Progenitor cell of endocrine pancreas (in vitro differentiated cells): Measurements from ENCODE around the gene NCKAP5. TPM values are rescaled to one million over a fixed set of nuclear protein-coding genes. Genes with fewer than 3 reads are reported as not detected.

Experiments
- DNase-seq: peaks from one replicate; pipeline ENCODE4 v3.0.0; 2021; ENCODE audit warnings: low spot score; ENCODE audit not compliant: unreplicated experiment
- H3K27ac Mint-ChIP-seq: 2 replicates; pipeline ENCODE4 v1.8.0; 2021; ENCODE audit warnings: mild to moderate bottlenecking, moderate library complexity, mixed read lengths
- H3K27me3 Mint-ChIP-seq: 2 replicates; pipeline ENCODE4 v1.8.0; 2021; ENCODE audit warnings: mixed read lengths
- H3K36me3 Mint-ChIP-seq: 2 replicates; pipeline ENCODE4 v1.8.0; 2022; ENCODE audit warnings: mixed read lengths; ENCODE audit not compliant: insufficient read depth
- H3K4me1 Mint-ChIP-seq: 2 replicates; pipeline ENCODE4 v1.8.0; 2021; ENCODE audit warnings: low read depth, mixed read lengths
- H3K4me3 Mint-ChIP-seq: 2 replicates; pipeline ENCODE4 v1.8.0; 2021; ENCODE audit warnings: low read depth, mild to moderate bottlenecking, moderate library complexity, mixed read lengths
- H3K9me3 Mint-ChIP-seq: 2 replicates; pipeline ENCODE4 v1.8.0; 2021; ENCODE audit warnings: low read depth, mixed read lengths
- CTCF ChIP-seq: fragments of 200-600 bp; sonication (generic); IDR thresholded peaks from one replicate; pipeline ENCODE4 v1.5.0; 2021; ENCODE audit warnings: antibody characterized with exemption, mild to moderate bottlenecking; ENCODE audit not compliant: unreplicated experiment
- total RNA-seq: library from RNA; stranded (reverse); gene quantifications from 2 replicates; pipeline ENCODE4 v1.2.1, GENCODE V29; 2021

Gene NCKAP5
- total RNA-seq, 1 donor from 2014 or later, result 1.7 TPM

- Mint-ChIP-seq H3K27ac (peak overlapping the region; percentile 3), H3K36me3 (no peaks in the 10 kb centered on the region), H3K4me1 (peaks cover 2% of the 10 kb centered on the region), H3K4me3 (no peak overlapping the region), H3K27me3 (no peaks in the 10 kb centered on the region), H3K9me3 (no peaks in the 10 kb centered on the region)
- DNase-seq, result no peak
- TF ChIP-seq CTCF, result no peak
These were observed 295.2 kb downstream of the NCKAP5 start for GRCh38 chr2:133273031-133273430.

GRCh38 chr2:133271105-133271504 lies 297.2 kb downstream of the NCKAP5 start:
- Mint-ChIP-seq H3K36me3 (no peaks in the 10 kb centered on the region), H3K4me1 (peaks cover 6% of the 10 kb centered on the region), H3K27me3 (peaks cover 3% of the 10 kb centered on the region)

DNA sequence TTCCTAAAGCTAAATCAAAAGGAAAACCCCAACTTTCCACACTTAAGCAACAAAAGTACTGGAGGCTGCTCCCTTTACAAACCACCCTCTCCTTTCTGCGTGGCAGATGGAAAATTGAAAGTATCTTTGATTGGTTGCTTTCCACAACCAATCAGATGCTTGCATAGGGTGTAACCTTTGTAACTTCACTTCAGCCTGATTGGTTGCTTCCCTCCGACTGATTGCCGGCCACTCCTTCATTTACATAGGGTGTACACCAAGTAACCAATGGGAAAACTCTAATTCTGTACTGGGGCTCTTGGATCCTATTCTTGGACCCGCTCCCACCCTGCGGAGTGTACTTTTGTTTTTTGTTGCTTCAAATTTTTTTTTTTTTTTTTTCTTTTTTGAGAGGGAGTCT lies 297.7 kb downstream of the NCKAP5 start:
- no peak overlapping the region for H3K27ac Mint-ChIP-seq
- peaks cover 3% of the 10 kb centered on the region for H3K27me3 Mint-ChIP-seq
- peaks cover 7% of the 10 kb centered on the region for H3K4me1 Mint-ChIP-seq
- H3K9me3 Mint-ChIP-seq, result no peaks in the 10 kb centered on the region
- H3K36me3 Mint-ChIP-seq, result no peaks in the 10 kb centered on the region
- TF ChIP-seq CTCF, result no peak
- H3K4me3 Mint-ChIP-seq, result no peak overlapping the region
- DNase-seq, result no peak

More at GRCh38 chr2:133271105-133271504, 297.2 kb downstream of the NCKAP5 start:
- Mint-ChIP-seq H3K27ac (no peak overlapping the region), H3K4me3 (no peak overlapping the region), H3K9me3 (no peaks in the 10 kb centered on the region)
- no peak for DNase-seq
- TF ChIP-seq CTCF, result no peak

DNA sequence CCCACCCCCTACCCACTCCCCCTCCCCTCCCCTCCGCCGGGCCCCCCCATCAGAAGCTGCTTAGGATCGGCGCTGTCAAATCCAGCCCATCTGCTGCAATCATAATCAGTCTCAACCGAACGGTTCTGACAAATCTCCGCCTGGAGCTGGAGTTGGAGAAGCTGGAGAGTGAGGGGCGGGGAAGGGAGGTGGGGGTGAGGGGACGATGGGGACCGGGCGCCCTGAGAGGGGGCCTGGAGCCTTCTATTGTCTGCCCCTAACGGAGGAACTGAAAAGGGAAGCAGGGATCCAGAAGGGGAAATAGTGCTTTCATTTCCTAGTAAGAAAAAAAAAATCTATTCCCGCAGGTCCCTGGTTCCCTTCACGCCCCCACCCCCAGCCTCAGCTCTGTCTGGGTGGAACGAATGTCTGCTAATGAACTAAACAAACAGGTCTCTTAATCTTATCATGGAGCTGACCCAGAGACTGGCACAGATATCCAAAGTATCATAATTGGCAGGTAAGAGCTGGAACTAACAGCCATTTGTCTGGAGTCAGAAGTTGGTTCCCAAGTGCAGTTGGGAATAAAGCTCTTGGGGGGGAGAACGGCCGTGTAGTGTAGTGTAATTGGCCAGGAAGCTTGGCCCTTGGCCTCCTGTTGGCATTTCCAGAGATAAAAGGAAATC lies 301.2 kb downstream of the NCKAP5 start:
- H3K36me3 Mint-ChIP-seq, result no peaks in the 10 kb centered on the region
- peaks cover 20% of the 10 kb centered on the region for H3K27me3 Mint-ChIP-seq
- DNase-seq, result peak; percentile 9
- no peak for TF ChIP-seq CTCF
- H3K4me1 Mint-ChIP-seq, result peaks cover 13% of the 10 kb centered on the region
- no peak overlapping the region for H3K27ac Mint-ChIP-seq
- no peaks in the 10 kb centered on the region for H3K9me3 Mint-ChIP-seq
- peak overlapping the region; percentile 78 for H3K4me3 Mint-ChIP-seq

DNA sequence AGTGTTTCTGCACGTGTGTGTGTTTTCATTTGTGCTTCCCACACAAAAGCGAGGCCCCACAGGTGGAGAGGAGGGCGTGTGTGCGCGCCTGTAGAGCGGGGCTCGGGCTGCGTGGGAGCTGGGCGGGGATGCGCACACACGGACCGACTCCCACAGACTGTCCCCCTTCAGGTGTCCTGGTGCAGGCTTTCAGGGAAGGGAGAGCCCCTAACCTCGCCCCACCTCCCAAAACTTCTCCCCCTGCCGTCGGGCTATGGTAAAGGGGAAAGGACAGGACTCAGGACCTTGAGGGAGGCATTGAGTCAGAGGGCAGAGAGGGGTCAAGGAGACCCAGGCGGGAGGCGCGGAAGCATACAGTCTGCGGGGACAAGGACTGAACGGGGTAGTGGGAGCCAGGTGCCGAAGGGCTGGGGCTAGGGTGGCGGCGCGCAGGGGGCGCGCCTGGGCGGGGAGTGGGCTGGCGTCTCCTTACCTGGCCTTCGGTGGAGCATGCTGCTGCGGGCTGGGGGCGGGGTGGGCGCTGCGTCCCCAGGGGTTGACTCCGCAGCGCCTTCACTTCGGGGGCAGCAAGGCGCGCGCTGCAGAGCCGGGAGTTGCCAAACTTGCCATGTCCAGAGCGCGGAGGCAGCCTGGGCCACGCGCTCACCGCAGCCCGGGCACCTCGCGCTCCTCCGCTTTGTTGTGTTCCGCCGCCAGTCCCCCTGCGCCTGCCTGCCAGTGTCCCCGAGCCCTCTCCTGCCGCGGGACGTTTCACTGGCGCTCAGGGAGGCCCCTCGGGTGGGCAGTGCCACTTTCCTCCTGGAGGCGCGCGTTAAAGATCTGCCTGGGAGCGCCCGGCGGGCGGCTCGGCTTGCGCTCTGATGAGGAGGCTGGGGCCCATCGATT lies 302.0 kb downstream of the NCKAP5 start:
- Mint-ChIP-seq H3K4me3 (peak overlapping the region; percentile 78), H3K27ac (no peak overlapping the region), H3K27me3 (peaks cover 22% of the 10 kb centered on the region), H3K9me3 (no peaks in the 10 kb centered on the region), H3K4me1 (peaks cover 13% of the 10 kb centered on the region), H3K36me3 (no peaks in the 10 kb centered on the region)
- peak; percentile 28 for DNase-seq
- TF ChIP-seq CTCF, result peak; percentile 44
